Right ventricle myocardium superior (tissue), 1 donor: Measurements from ENCODE around the gene GPN1. TPM values are rescaled to one million over a fixed set of nuclear protein-coding genes. Genes with fewer than 3 reads are reported as not detected.

ENCODE experiments used
- total RNA-seq: library from RNA; stranded (reverse); fragmentation: NEBNext Ultra II Directional; extraction: Animal tissue kit (Norgen Biotek cat#: 25700); gene quantifications from one replicate; pipeline ENCODE4 v1.2.1, GENCODE V29; 2021
- donor health status: DM: no; HTN: yes; CAD: no; lungs with severe emphysema.

GPN1 gene
- total RNA-seq, 1 donor from 2014 or later, result 18.0 TPM

Other genes starting within 250 kb of the GPN1 start
- gene ZNF513, start 248.3 kb upstream of the GPN1 start, total RNA-seq, result 6.0 TPM
- 34.3 TPM for gene PPM1G, start 219.5 kb upstream of the GPN1 start, total RNA-seq
- 50.8 TPM for gene NRBP1, start 200.4 kb upstream of the GPN1 start, total RNA-seq
- 0.24 TPM for gene KRTCAP3, start 186.7 kb upstream of the GPN1 start, total RNA-seq
- gene IFT172, start 139.3 kb upstream of the GPN1 start, total RNA-seq, result 20.3 TPM
- gene FNDC4, start 133.8 kb upstream of the GPN1 start, total RNA-seq, result 2.0 TPM
- gene GCKR, start 132.2 kb upstream of the GPN1 start, total RNA-seq, result not detected
- gene ZNF512, start 46.0 kb upstream of the GPN1 start, total RNA-seq, result 16.6 TPM
- gene CCDC121, start within 50 bp of the GPN1 start, total RNA-seq, result 6.1 TPM
- 24.2 TPM for gene SUPT7L, start 34.6 kb downstream of the GPN1 start, total RNA-seq
- gene SLC4A1AP, start 34.8 kb downstream of the GPN1 start, total RNA-seq, result 18.5 TPM
- 356 TPM for gene MRPL33, start 142.7 kb downstream of the GPN1 start, total RNA-seq